Esophagus squamous epithelium (tissue), 4 donors: Measurements from ENCODE around the gene TAS2R43.

ENCODE experiments used
- POLR2A ChIP-seq, 4 donors: fragments of 450-650 bp; IDR thresholded peaks; one replicate each; pipeline ENCODE4 v1.6.1; 2017; ENCODE audit warnings: antibody characterized with exemption in 4 of 4, mild to moderate bottlenecking in 4 of 4, moderate library complexity in 3 of 4
- TF ChIP-seq, protein P1 (sequence below), 6 experiments: fragments of 450-650 bp in 4 of 6; fragments of 200-600 bp in 2 of 6; sonication (generic) in 2 of 6; IDR thresholded peaks; one replicate each; pipeline ENCODE4 v1.5.1; 2016 to 2019; ENCODE audit warnings: antibody characterized with exemption in 6 of 6, mild to moderate bottlenecking in 4 of 6, moderate library complexity in 4 of 6

DNA sequence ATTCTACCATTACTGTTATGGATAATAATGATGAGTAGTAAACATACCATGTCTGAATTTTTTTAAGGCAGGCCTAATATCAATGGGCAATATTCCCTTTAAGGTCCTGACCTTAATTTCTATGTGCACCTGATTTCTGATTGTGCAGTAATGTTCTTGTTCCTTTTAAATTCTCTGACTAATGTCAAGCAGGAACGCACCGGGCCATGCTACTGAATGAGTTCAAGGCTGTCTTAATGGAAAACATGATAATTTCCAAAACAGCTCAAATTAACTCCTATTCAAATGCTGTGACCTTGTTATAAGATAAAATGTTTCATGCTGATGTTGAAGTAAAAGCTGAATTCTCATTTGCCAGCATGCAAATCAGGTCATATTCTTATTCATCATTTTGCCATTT is 36.8 kb downstream of the TAS2R43 start:
- TF ChIP-seq, protein P1, sequence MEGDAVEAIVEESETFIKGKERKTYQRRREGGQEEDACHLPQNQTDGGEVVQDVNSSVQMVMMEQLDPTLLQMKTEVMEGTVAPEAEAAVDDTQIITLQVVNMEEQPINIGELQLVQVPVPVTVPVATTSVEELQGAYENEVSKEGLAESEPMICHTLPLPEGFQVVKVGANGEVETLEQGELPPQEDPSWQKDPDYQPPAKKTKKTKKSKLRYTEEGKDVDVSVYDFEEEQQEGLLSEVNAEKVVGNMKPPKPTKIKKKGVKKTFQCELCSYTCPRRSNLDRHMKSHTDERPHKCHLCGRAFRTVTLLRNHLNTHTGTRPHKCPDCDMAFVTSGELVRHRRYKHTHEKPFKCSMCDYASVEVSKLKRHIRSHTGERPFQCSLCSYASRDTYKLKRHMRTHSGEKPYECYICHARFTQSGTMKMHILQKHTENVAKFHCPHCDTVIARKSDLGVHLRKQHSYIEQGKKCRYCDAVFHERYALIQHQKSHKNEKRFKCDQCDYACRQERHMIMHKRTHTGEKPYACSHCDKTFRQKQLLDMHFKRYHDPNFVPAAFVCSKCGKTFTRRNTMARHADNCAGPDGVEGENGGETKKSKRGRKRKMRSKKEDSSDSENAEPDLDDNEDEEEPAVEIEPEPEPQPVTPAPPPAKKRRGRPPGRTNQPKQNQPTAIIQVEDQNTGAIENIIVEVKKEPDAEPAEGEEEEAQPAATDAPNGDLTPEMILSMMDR (IDR thresholded peaks at IDR 0.05), result no peak
- no peak for TF ChIP-seq POLR2A (IDR thresholded peaks at IDR 0.05)
